ENCODE results near the gene PCDH12.

PCDH12 gene

DNA sequence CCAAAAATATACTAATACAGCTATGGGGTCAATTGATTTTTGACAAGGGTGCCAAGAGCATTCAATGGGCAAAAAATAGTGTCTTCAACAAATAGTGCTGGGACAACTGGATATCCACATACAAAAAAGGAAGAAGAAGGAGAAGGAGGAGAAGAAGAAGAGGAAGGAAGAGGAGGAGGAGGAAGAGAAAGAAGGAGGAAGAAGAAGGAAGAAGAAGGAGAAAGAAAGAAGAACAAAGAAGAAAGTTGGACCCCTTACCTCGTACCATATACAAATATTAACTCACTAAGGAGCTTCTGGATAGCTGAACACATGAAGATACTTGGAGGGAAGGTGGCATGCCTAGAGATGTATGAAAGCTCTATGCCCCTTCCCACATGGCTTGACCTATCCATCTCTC is 51.5 kb downstream of the PCDH12 start:
- no peak for DNase-seq (ENCODE audit: extremely low read depth, low read depth)
- TF ChIP-seq, protein P1, sequence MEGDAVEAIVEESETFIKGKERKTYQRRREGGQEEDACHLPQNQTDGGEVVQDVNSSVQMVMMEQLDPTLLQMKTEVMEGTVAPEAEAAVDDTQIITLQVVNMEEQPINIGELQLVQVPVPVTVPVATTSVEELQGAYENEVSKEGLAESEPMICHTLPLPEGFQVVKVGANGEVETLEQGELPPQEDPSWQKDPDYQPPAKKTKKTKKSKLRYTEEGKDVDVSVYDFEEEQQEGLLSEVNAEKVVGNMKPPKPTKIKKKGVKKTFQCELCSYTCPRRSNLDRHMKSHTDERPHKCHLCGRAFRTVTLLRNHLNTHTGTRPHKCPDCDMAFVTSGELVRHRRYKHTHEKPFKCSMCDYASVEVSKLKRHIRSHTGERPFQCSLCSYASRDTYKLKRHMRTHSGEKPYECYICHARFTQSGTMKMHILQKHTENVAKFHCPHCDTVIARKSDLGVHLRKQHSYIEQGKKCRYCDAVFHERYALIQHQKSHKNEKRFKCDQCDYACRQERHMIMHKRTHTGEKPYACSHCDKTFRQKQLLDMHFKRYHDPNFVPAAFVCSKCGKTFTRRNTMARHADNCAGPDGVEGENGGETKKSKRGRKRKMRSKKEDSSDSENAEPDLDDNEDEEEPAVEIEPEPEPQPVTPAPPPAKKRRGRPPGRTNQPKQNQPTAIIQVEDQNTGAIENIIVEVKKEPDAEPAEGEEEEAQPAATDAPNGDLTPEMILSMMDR (IDR thresholded peaks at IDR 0.05; ENCODE audit: low read depth, low read length) = no peak

- no peak for DNase-seq (ENCODE audit: extremely low read depth, low read depth)
- TF ChIP-seq, protein P1 (IDR thresholded peaks at IDR 0.05; ENCODE audit: low read depth, low read length) = no peak
These were observed 53.5 kb downstream of the PCDH12 start for GRCh38 chr5:141904551-141904950.

DNA sequence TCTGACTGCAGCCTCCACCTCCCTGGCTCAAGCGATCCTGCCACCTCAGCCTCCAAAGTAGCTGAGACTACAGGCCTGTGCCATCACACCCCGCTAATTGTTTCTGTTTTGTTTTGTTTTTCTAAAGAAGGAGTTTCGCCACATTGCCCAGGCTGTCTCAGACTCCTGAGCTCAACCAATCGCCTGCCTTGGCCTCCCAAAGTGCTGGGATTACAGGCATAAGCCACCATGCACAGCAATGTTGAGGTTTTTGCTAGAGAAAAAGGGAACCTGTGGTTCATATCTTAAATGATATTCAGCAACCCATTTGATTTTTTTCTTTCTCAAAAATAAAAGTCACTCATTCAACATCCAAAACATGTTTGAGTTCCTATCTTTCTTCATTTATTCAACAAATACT is 54.7 kb downstream of the PCDH12 start:
- DNase-seq (ENCODE audit: extremely low read depth, low read depth) = no peak
- TF ChIP-seq, protein P1 (IDR thresholded peaks at IDR 0.05; ENCODE audit: low read depth, low read length) = no peak

- TF ChIP-seq, protein P1 (IDR thresholded peaks at IDR 0.05; ENCODE audit: low read depth, low read length) = no peak
- DNase-seq (ENCODE audit: extremely low read depth, low read depth) = no peak
These were observed 55.8 kb downstream of the PCDH12 start for GRCh38 chr5:141902015-141902814.

DNA sequence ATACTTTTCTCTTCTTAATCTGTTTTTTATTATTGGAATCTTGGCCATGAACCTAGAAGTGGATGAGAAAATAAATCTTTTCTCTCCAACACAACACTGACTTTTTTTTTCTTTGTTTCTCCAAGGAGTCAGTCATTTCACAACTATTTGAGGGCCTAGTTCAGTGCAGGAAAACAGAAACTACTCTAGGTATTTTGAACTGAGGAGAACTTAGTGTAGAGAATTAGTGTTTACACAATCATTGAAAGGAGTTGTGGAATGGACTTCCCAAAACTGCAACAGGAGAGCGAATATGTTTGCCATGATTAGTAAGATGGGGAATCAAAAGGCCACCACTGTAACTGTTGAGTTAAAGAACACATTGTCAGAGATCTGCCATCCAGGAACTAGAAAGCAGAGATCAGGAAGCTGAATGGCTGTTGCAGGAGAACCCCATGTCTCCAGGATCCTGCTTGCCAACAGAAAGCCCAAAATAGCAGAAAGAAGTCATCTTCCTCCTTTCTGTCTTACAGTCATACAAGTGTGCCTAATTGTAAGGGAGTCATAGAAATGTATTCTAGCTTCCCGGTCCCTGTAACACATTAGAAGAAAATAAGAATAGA is 59.5 kb downstream of the PCDH12 start:
- DNase-seq (ENCODE audit: extremely low read depth, low read depth) = no peak
- TF ChIP-seq, protein P1 (IDR thresholded peaks at IDR 0.05; ENCODE audit: low read depth, low read length) = no peak

DNA sequence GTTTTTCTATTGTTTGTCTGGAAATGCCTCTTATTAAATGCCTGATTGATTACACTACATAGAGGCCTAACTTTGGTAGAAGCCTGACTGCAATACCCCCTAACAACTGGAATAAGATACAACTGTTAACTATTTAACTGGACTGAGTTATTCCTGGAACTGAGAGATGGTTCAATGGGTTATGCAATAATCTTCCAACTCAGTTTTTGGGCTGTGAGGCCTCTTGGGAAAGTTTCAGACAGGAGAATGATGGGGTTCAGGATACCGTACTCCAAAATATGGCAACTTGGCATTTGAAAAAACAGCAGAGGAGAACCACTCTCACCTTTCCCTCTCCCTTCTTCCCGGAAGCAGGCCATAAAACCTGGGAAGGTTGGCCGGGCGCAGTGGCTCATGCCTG is 60.6 kb downstream of the PCDH12 start:
- TF ChIP-seq, protein P1 (IDR thresholded peaks at IDR 0.05; ENCODE audit: low read depth, low read length) = no peak

More for the DNA sequence above, 60.6 kb downstream of the PCDH12 start:
- no peak for DNase-seq (ENCODE audit: extremely low read depth, low read depth)

Data from AG09319 (cell line).